H1 (cell line): Measurements from ENCODE around the gene ZNF775. TPM values are rescaled to one million over a fixed set of nuclear protein-coding genes. Genes with fewer than 3 reads are reported as not detected.

Experiments used
- CBX5 ChIP-seq: fragments of 300-800, 300-1000 bp; sonication (generic); IDR thresholded peaks from 2 replicates; pipeline ENCODE4 v1.7.1; 2016; ENCODE audit warnings: antibody characterized with exemption, low read length, low read depth
- CHD7 ChIP-seq: fragments of 300-600 bp; sonication (generic); IDR thresholded peaks from 2 replicates; pipeline ENCODE4 v1.7.1; 2012; ENCODE audit warnings: low read length, moderate library complexity, mild to moderate bottlenecking, inconsistent platforms; ENCODE audit not compliant: insufficient replicate concordance
- EP300 ChIP-seq, 2 experiments: IDR thresholded peaks; 1 replicate in 1 of 2; 2 replicates in 1 of 2; pipeline ENCODE4 v1.6.1; 2011 to 2012; ENCODE audit warnings: low read depth in 2 of 2, low read length in 2 of 2, mild to moderate bottlenecking in 2 of 2, borderline replicate concordance in 1 of 2, inconsistent platforms in 1 of 2, moderate library complexity in 1 of 2
- MAX ChIP-seq: IDR thresholded peaks from 2 replicates; pipeline ENCODE4 v1.6.1; 2012; ENCODE audit warnings: inconsistent platforms
- POLR2A ChIP-seq, 2 experiments: IDR thresholded peaks; 1 replicate in 1 of 2; 2 replicates in 1 of 2; pipeline ENCODE4 v1.6.1; 2011; ENCODE audit warnings: low read depth in 2 of 2, low read length in 2 of 2, mild to moderate bottlenecking in 2 of 2; ENCODE audit errors: control extremely low read depth in 1 of 2
- POU5F1 ChIP-seq: IDR thresholded peaks from 2 replicates; pipeline ENCODE4 v1.6.1; 2011; ENCODE audit warnings: low read depth, mild to moderate bottlenecking, low read length, moderate library complexity
- SP2 ChIP-seq: IDR thresholded peaks from 2 replicates; pipeline ENCODE4 v1.6.1; 2012; ENCODE audit warnings: mild to moderate bottlenecking, low read length, inconsistent platforms
- USF2 ChIP-seq: IDR thresholded peaks from 2 replicates; pipeline ENCODE4 v1.6.1; 2011; ENCODE audit warnings: low read length, improper control_type of control experiment
- polyA plus RNA-seq, 7 experiments: library from polyadenylated mRNA; depleted of rRNA in 3 of 7; stranded (reverse) in 5 of 7; unstranded in 2 of 7; fragments of >200 nt in 5 of 7; fragments of 200-250 nt in 2 of 7; gene quantifications; 1 replicate in 5 of 7; 2 replicates in 1 of 7; 4 replicates in 1 of 7; pipeline versions ENCODE4 v1.2.1 to v1.2.3, GENCODE V29; 2011 to 2013; ENCODE audit warnings: missing spikeins in 2 of 7, mixed read lengths in 2 of 7
- total RNA-seq: library from RNA; stranded (reverse); fragmentation: NEBNext Ultra II Directional; extraction: Animal tissue kit (Norgen Biotek cat#: 25700); gene quantifications from 2 replicates; pipeline ENCODE4 v1.2.1, GENCODE V29; 2021

The ZNF775 gene
- total and polyA plus RNA-seq, 2 of the 8 experiments (the other 6 are each of a cell fraction or from before 2014, with no cell fraction given) = 13.6 to 21.5 TPM

GRCh38 chr7:150398108-150398964 is 19.2 kb downstream of the ZNF775 start (continued):
- TF ChIP-seq CHD7 (no peak), EP300 (IDR thresholded peaks at IDR 0.05; ENCODE audit: borderline replicate concordance in 1 of 2, low read depth in 2 of 2, low read length in 2 of 2) (no peak), CBX5 (no peak), SP2 (no peak), POLR2A (IDR thresholded peaks at IDR 0.05; ENCODE audit: control extremely low read depth in 1 of 2, low read depth in 2 of 2, low read length in 2 of 2) (no peak), MAX (no peak), POU5F1 (no peak), USF2 (no peak)
